Erythroblast (primary cell): ENCODE data around the gene PCDH9.

ENCODE experiments used
- GATA1 ChIP-seq: IDR thresholded peaks from 2 replicates; pipeline ENCODE4 v1.6.1; 2011; ENCODE audit warnings: low read depth, mild to moderate bottlenecking, control low read depth, low read length, moderate library complexity
- POLR2A ChIP-seq: IDR thresholded peaks from 2 replicates; pipeline ENCODE4 v1.6.1; 2011; ENCODE audit warnings: mild to moderate bottlenecking, low read length

DNA sequence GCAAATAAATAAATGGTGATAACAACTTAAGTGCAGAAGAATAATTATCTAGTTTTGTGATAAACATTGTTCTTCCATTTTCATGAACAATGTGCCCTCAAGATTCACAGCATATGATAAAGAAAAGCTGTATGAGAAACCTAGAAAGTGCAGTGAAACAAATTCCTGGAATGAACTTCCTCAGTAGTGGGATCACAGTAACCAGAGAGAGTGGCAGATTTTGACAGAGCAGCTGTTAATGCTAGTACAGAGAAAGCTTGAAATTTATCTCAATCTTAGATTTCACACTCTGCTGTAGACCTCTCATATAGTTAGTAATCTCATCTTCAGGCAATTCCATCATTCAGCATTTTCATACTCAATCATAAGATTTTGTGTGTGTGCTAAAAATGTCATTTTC lies 664.9 kb downstream of the PCDH9 start:
- no peak for TF ChIP-seq POLR2A
- no peak for TF ChIP-seq GATA1
